GM12892 (cell line): ENCODE measurements around the gene EPB41L2.

Source experiments
- POLR2A ChIP-seq: IDR thresholded peaks from 2 replicates; pipeline ENCODE4 v1.6.1; 2011; ENCODE audit warnings: low read depth, low read length, control low read depth
- POLR2AphosphoS5 ChIP-seq: IDR thresholded peaks from 2 replicates; pipeline ENCODE4 v1.6.1; 2011; ENCODE audit warnings: low read depth, low read length, control low read depth
- TAF1 ChIP-seq: IDR thresholded peaks from 2 replicates; pipeline ENCODE4 v1.6.1; 2011; ENCODE audit warnings: low read depth, mild to moderate bottlenecking, control low read depth, low read length, borderline replicate concordance

DNA sequence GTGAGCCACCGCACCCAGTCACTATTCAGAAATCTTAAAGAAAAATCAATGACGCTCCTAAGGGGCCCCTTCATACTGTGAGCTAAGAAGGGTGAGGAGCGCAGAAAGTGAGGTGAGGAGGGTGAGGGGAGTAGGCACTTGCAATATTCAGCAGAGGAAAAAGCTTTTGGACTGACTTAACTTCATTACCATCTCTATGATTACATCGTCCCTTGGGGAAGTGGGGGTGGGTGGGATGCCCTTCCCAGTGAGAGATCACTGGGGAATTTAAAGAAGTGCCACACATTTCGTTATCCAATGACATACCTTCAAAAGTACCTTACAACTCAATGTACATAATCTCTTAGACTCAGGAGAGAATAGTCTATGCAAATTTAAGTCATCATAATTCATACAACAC lies 189.3 kb downstream of the EPB41L2 start:
- TF ChIP-seq POLR2AphosphoS5: no peak
- no peak for TF ChIP-seq POLR2A
- no peak for TF ChIP-seq TAF1
